Measurements from ENCODE around the gene SAMD10. TPM values are rescaled to one million over a fixed set of nuclear protein-coding genes. Genes with fewer than 3 reads are reported as not detected.
"Not testable (repeated sequence)": the region's sequence is repeated elsewhere in the genome, so short reads cannot be mapped to it uniquely, and the experiment has no call there.

The SAMD10 gene
- polyA plus RNA-seq, 1 of the 3 experiments (the other 2 are of a cell fraction), result 11.6 TPM

GRCh38 chr20:63931735-63932134 lies 47.7 kb downstream of the SAMD10 start (continued):
- TF ChIP-seq ZBTB33 (IDR thresholded peaks at IDR 0.05; ENCODE audit: borderline replicate concordance, low read depth) (no peak), RFX5 (IDR thresholded peaks at IDR 0.05; ENCODE audit: low read length) (no peak), IRF3 (IDR thresholded peaks at IDR 0.05; ENCODE audit: low read depth, low read length) (no peak), GABPA (IDR thresholded peaks at IDR 0.05; ENCODE audit: low read depth) (no peak)

GRCh38 chr20:63930971-63931553 lies 48.4 kb downstream of the SAMD10 start:
- Histone ChIP-seq H3K9ac (no peak overlapping the region), H3K79me2 (ENCODE audit: insufficient read depth) (peaks cover 22% of the 10 kb centered on the region), H4K20me1 (ENCODE audit: insufficient read depth) (peaks cover 26% of the 10 kb centered on the region; the same call in 1 of the 2 replicates), H3K27me3 (ENCODE audit: insufficient read depth) (no peaks in the 10 kb centered on the region), H3K4me1 (ENCODE audit: control insufficient read depth in 1 of 2, insufficient read depth in 2 of 2, low read depth in 1 of 2, low read length in 1 of 2) (no peaks in the 10 kb centered on the region), H3K4me3 (ENCODE audit: low read depth in 2 of 2, low read length in 1 of 2) (no peak overlapping the region), H3K27ac (ENCODE audit: low read depth in 2 of 2, low read length in 1 of 2) (no peak overlapping the region), H3K9me2 (no peaks in the 10 kb centered on the region), H3K4me2 (no peak overlapping the region), H3K36me3 (replicated peaks in 1 of 2; ENCODE audit: control insufficient read depth in 1 of 2, insufficient read depth in 2 of 2, low read length in 1 of 2) (peaks cover 21 to 62% of the 10 kb centered on the region in 2 experiments), H3F3A (replicated peaks; ENCODE audit: insufficient read depth) (no peaks in the 10 kb centered on the region), H3K9me3 (no peaks in the 10 kb centered on the region), H2AFZ (ENCODE audit: low read depth) (no peak overlapping the region)
- ChIA-PET CTCF (interaction anchor here (1.0 kb wide), 1 partner anchor 43 kb away, joined by 3 read pairs; no protein-coding TSS in a partner anchor), POLR2A (no interaction called here)
- TF ChIP-seq GABPA (IDR thresholded peaks at IDR 0.05; ENCODE audit: low read depth) (no peak), IRF3 (IDR thresholded peaks at IDR 0.05; ENCODE audit: low read depth, low read length) (no peak), CHD2 (IDR thresholded peaks at IDR 0.05; ENCODE audit: low read length, partially characterized antibody) (no peak), USF2 (IDR thresholded peaks at IDR 0.05; ENCODE audit: borderline replicate concordance, low read depth, low read length) (no peak), NRF1 (IDR thresholded peaks at IDR 0.05; ENCODE audit: low read depth, low read length) (no peak), USF1 (IDR thresholded peaks at IDR 0.05; ENCODE audit: borderline replicate concordance, low read depth) (no peak), SIN3A (IDR thresholded peaks at IDR 0.05; ENCODE audit: borderline replicate concordance, low read depth, low read length) (no peak), RXRA (IDR thresholded peaks at IDR 0.05; ENCODE audit: borderline replicate concordance, low read depth) (no peak), FOSL2 (IDR thresholded peaks at IDR 0.05; ENCODE audit: borderline replicate concordance, low read depth) (no peak), NFIC (IDR thresholded peaks at IDR 0.05; ENCODE audit: borderline replicate concordance) (no peak), PBX3 (IDR thresholded peaks at IDR 0.05) (no peak), POLR2AphosphoS5 (IDR thresholded peaks at IDR 0.05; ENCODE audit: low read depth, low read length) (no peak)
- no peak for DNase-seq
- WGBS (ENCODE audit: low lambda C conversion rate), result 91% methylated on average over 31 of the region's 37 CpGs

GRCh38 chr20:63929473-63929883 lies 50.0 kb downstream of the SAMD10 start:
- H3K27me3 ChIP-seq (ENCODE audit: insufficient read depth); H3K4me1 ChIP-seq (ENCODE audit: control insufficient read depth in 1 of 2, insufficient read depth in 2 of 2, low read depth in 1 of 2, low read length in 1 of 2); H3F3A ChIP-seq (replicated peaks; ENCODE audit: insufficient read depth); DNase-seq; H3K9me3 ChIP-seq; CTCF ChIA-PET; H3K9me2 ChIP-seq; POLR2A ChIA-PET; H3K4me3 ChIP-seq (ENCODE audit: low read depth in 2 of 2, low read length in 1 of 2); H3K9ac ChIP-seq; H2AFZ ChIP-seq (ENCODE audit: low read depth); H3K27ac ChIP-seq (ENCODE audit: low read depth in 2 of 2, low read length in 1 of 2); H3K4me2 ChIP-seq: not testable (repeated sequence)
- 93% methylated on average over 28 of the region's 31 CpGs for WGBS (ENCODE audit: low lambda C conversion rate)
- H3K36me3 ChIP-seq (replicated peaks in 1 of 2; ENCODE audit: control insufficient read depth in 1 of 2, insufficient read depth in 2 of 2, low read length in 1 of 2), result peaks cover 22 to 46% of the 10 kb centered on the region in 2 experiments
- peaks cover 31% of the 10 kb centered on the region for H3K79me2 ChIP-seq (ENCODE audit: insufficient read depth)
- H4K20me1 ChIP-seq (ENCODE audit: insufficient read depth), result peaks cover 24% of the 10 kb centered on the region; the same call in 1 of the 2 replicates
